Heart left ventricle (tissue), 16 donors: Measurements from ENCODE around the gene TTC5. TPM values are rescaled to one million over a fixed set of nuclear protein-coding genes. Genes with fewer than 3 reads are reported as not detected.
"Not testable (repeated sequence)": the region's sequence is repeated elsewhere in the genome, so short reads cannot be mapped to it uniquely, and the experiment has no call there.

ENCODE experiments used
- ATAC-seq, 4 donors: fragments of 200-7000 bp; cut with Tn5 transposase; one replicate each; pipeline ENCODE4 v1.9.1; 2020 to 2022; ENCODE audit warnings: moderate library complexity in 4 of 4, mild to moderate bottlenecking in 3 of 4, moderate number of reproducible peaks in 1 of 4
- DNase-seq, 5 donors: peaks; one replicate each; pipeline ENCODE4 v3.0.0-alpha.2; 2020
- H3K27ac ChIP-seq, 12 donors: fragments of 200-600 bp; sonication (generic) in 4 of 12; one replicate each; pipeline versions ENCODE4 v1.5.0 to v1.8.0; 2016 to 2022; ENCODE audit warnings: mild to moderate bottlenecking in 2 of 12
- H3K27me3 ChIP-seq, 9 donors: fragments of 200-600 bp; sonication (generic) in 2 of 9; one replicate each; pipeline versions ENCODE4 v1.5.1 to v1.8.0; 2016 to 2022; ENCODE audit warnings: mild to moderate bottlenecking in 3 of 9
- H3K36me3 ChIP-seq, 9 donors: fragments of 200-600 bp; sonication (generic) in 2 of 9; one replicate each; pipeline versions ENCODE4 v1.5.0 to v1.8.0; 2018 to 2022; ENCODE audit warnings: mild to moderate bottlenecking in 2 of 9
- H3K4me1 ChIP-seq, 12 donors: fragments of 200-600 bp; sonication (generic) in 4 of 12; one replicate each; pipeline versions ENCODE4 v1.5.0 to v1.8.0; 2016 to 2022; ENCODE audit warnings: mild to moderate bottlenecking in 3 of 12
- H3K4me3 ChIP-seq, 12 donors: fragments of 200-600 bp; sonication (generic) in 4 of 12; one replicate each; pipeline versions ENCODE4 v1.5.0 to v1.8.0; 2017 to 2022; ENCODE audit warnings: mild to moderate bottlenecking in 9 of 12, moderate library complexity in 4 of 12
- H3K9me3 ChIP-seq, 12 donors: fragments of 200-600 bp; sonication (generic) in 4 of 12; one replicate each; pipeline versions ENCODE4 v1.5.0 to v1.8.0; 2016 to 2022; ENCODE audit warnings: mild to moderate bottlenecking in 1 of 12
- CTCF ChIP-seq, 12 donors: fragments of 200-600 bp; sonication (generic) in 4 of 12; IDR thresholded peaks; one replicate each; pipeline versions ENCODE4 v1.5.0 to v1.8.0; 2018 to 2022; ENCODE audit warnings: antibody characterized with exemption in 12 of 12, mild to moderate bottlenecking in 5 of 12
- POLR2A ChIP-seq, 2 donors: fragments of 450-650 bp; IDR thresholded peaks; one replicate each; pipeline ENCODE4 v1.6.1; 2017; ENCODE audit warnings: antibody characterized with exemption in 2 of 2, mild to moderate bottlenecking in 2 of 2, moderate library complexity in 2 of 2
- WGBS, 4 donors: extraction: QIAGEN DNeasy Blood & Tissue Kit in 2 of 4; methylation state at CpG; one replicate each; pipeline versions ENCODE4 v1.1.5 to v1.1.7; 2013 to 2018; 5-methylcytosine and 5-hydroxymethylcytosine counted together
- intact Hi-C, 10 donors: fragments of 100-400 bp; cut with DNase I; formaldehyde crosslinking; loops; one replicate each; pipeline versions ENCODE4 v1.11.1 to v1.14.2; 2022
- polyA plus RNA-seq, 2 donors: library from polyadenylated mRNA; stranded (reverse); fragments of 200-250 nt; gene quantifications; one replicate each; pipeline ENCODE4 v1.2.3, GENCODE V29; 2013
- total RNA-seq, 9 donors: library from RNA; depleted of rRNA in 2 of 9; stranded (reverse); fragments of >200 nt in 2 of 9; fragmentation: NEBNext Ultra II Directional in 3 of 9; extraction: Animal tissue kit (Norgen Biotek cat#: 25700) in 3 of 9; gene quantifications; one replicate each; pipeline versions ENCODE4 v1.1.0 to v1.2.4, GENCODE V29; 2016 to 2023
- donor health status: ischemic (EF 13 %, LVEDD 7.1; RV severe dilation, severe dysfunction).
- donor health status: healthy with polysubstance abuse.
- donor health status: DM: no; HTN: yes; CAD: no.
- donor health status: DM: no; HTN: no; CAD: no.
- donor health status: ischemic (EF 25% LVEDD 6.9; RV normal size, moderate dysfunction).
- donor health status: ischemic (EF 25% LVEDD 5.7; RV mildly dilated, moderate dysfunction).
- donor health status: healthy.
- donor health status: DM: yes; HTN: yes; CAD: no.
- donor health status: ischemic (EF 35%, LVEDD 5.7; RV mildly dilated, moderate dysfunction).
- donor health status: nonischemic (EF 11% LVEDD 7.7; RV severe dilation, severe dysfunction).
- donor health status: DM: yes; HTN: yes; CAD: no.
- donor health status: PGD.
- donor health status: ischemic (EF 29% LVEDD 5.4; RV normal size, mild dysfunction).
- donor health status: nonischemic (EF 23%, LVEDD 6.1; RV moderate dilation, normal function).

The TTC5 gene
- total and polyA plus RNA-seq, 11 donors: 3.2 to 17.0 (median 8.7) TPM

GRCh38 chr14:20343092-20343861 lies 37.5 kb upstream of the TTC5 start, which contains the start of gene PARP2:
Gene PARP2, plus strand, starts transcription at chr14:20343635. Its CDS starts 7 bp downstream, at chr14:20343642.
- intact Hi-C loops: loop anchor here in 8 of 10 donors (1.0 to 10.0 kb wide), 14 partner anchors 10 to 340 kb away; partner anchors contain the start of genes APEX1 (in 6 of the 8), OSGEP (in 3 of the 8), CCNB1IP1 (in 2 of the 8) and TEP1 (in 2 of the 8)
- H3K27ac ChIP-seq: peak within 1 kb of the TSS; percentile 73 to 98 (median 85)
- H3K36me3 ChIP-seq: peaks cover 0 to 34% (median 27%) of the 10 kb centered on the region in 9 donors
- H3K4me1 ChIP-seq: peaks cover 0 to 13% (median 6%) of the 10 kb centered on the region in 12 donors
- H3K4me3 ChIP-seq: peak within 1 kb of the TSS; percentile 52 to 88 (median 70)
- no peaks in the 10 kb centered on the region for H3K9me3 ChIP-seq
- 0% methylated on average over 44 to 50 of the region's 50 CpGs for WGBS, 4 donors
- ATAC-seq (peak; percentile 98 to 99 (median 98)), DNase-seq (peak; percentile 97 to 99 (median 98))
- TF ChIP-seq POLR2A (IDR thresholded peaks at IDR 0.05) (peak in 1 of 2 donors; percentile 85), CTCF (IDR thresholded peaks at IDR 0.05) (peak in 1 of 12 donors; percentile 11)
- no peaks in the 10 kb centered on the region for H3K27me3 ChIP-seq

GRCh38 chr14:20341646-20342045 lies 35.9 kb upstream of the TTC5 start:
- intact Hi-C loops: loop anchor here in 8 of 10 donors (1.0 to 10.0 kb wide), 13 partner anchors 13 to 341 kb away; partner anchors contain the start of genes APEX1 (in 6 of the 8), OSGEP (in 3 of the 8), TEP1 (in 2 of the 8) and PIP4P1 (in 1 of the 8)
- Histone ChIP-seq H3K9me3 (no peaks in the 10 kb centered on the region), H3K27me3 (no peaks in the 10 kb centered on the region), H3K4me3 (peak overlapping the region in 10 of 12 donors; percentile 64 to 88 (median 70)), H3K4me1 (peaks cover 0 to 13% (median 6%) of the 10 kb centered on the region in 12 donors), H3K27ac (peak overlapping the region in 6 of 12 donors; percentile 85 to 98 (median 92)), H3K36me3 (peaks cover 0 to 18% (median 13%) of the 10 kb centered on the region in 9 donors)
- ATAC-seq (no peak), DNase-seq (no peak)
- WGBS, 4 donors: 65 to 80% (median 70%) methylated on average over 2 of the region's 2 CpGs
- TF ChIP-seq CTCF (IDR thresholded peaks at IDR 0.05) (no peak), POLR2A (IDR thresholded peaks at IDR 0.05) (no peak)

GRCh38 chr14:20341032-20341431 lies 35.3 kb upstream of the TTC5 start:
- H3K4me3 ChIP-seq: not testable (repeated sequence)
- 94 to 97% (median 96%) methylated on average over 4 of the region's 4 CpGs for WGBS, 4 donors

DNA sequence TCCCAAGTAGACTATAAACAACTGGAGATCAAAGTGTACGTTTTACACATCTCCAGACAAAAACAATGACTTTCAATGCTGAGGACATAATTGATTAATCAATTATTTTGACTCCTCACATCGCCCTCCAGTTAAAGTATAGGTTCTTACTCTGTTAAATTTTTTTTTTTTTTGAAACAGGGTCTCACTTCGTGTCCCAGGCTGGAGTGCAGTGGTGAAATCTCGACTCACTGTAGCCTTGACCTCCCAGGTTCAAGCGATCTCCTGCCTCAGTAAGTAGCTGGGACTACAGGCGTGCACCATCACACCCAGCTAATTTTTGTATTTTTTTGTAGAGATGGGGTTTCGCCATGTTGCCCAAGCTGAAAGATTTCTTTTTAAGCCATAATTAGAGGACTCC lies 28.3 kb upstream of the TTC5 start:
- intact Hi-C loops: loop anchor here in 5 of 10 donors (5.0 to 10.0 kb wide), 5 partner anchors 78 to 348 kb away; partner anchors contain the start of genes OSGEP (in 2 of the 5), RNASE4 (in 2 of the 5), APEX1 (in 1 of the 5) and TEP1 (in 1 of the 5)
- ATAC-seq (no peak), DNase-seq (no peak)
- no peaks in the 10 kb centered on the region for H3K27me3 ChIP-seq
- TF ChIP-seq CTCF (IDR thresholded peaks at IDR 0.05) (no peak), POLR2A (IDR thresholded peaks at IDR 0.05) (no peak)
- 77 to 82% (median 80%) methylated on average over 7 of the region's 7 CpGs for WGBS, 4 donors
- no peaks in the 10 kb centered on the region for H3K9me3 ChIP-seq
- peaks cover 0 to 25% (median 15%) of the 10 kb centered on the region in 12 donors for H3K4me1 ChIP-seq
- peak overlapping the region in 1 of 12 donors; percentile 63 for H3K4me3 ChIP-seq
- peak overlapping the region in 9 of 12 donors; percentile 84 to 91 (median 89) for H3K27ac ChIP-seq
- H3K36me3 ChIP-seq: peaks cover 0 to 4% (median 2%) of the 10 kb centered on the region in 9 donors

More at GRCh38 chr14:20341032-20341431, 35.3 kb upstream of the TTC5 start:
- not testable (repeated sequence) for ATAC-seq, H3K27me3 ChIP-seq, H3K9me3 ChIP-seq, H3K27ac ChIP-seq, DNase-seq
- peaks cover 0 to 13% (median 6%) of the 10 kb centered on the region in 12 donors for H3K4me1 ChIP-seq
- peaks cover 0 to 12% (median 7%) of the 10 kb centered on the region in 9 donors for H3K36me3 ChIP-seq
- intact Hi-C loops: loop anchor here in 7 of 10 donors (5.0 to 10.0 kb wide), 6 partner anchors 71 to 341 kb away; partner anchors contain the start of genes APEX1 (in 5 of the 7), OSGEP (in 2 of the 7), RNASE4 (in 1 of the 7) and TEP1 (in 1 of the 7)
